ENCODE measurements around the gene COX7A2L.
"Not testable (repeated sequence)": the region's sequence is repeated elsewhere in the genome, so short reads cannot be mapped to it uniquely, and the experiment has no call there.

The COX7A2L gene, protein sequence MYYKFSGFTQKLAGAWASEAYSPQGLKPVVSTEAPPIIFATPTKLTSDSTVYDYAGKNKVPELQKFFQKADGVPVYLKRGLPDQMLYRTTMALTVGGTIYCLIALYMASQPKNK

DNA sequence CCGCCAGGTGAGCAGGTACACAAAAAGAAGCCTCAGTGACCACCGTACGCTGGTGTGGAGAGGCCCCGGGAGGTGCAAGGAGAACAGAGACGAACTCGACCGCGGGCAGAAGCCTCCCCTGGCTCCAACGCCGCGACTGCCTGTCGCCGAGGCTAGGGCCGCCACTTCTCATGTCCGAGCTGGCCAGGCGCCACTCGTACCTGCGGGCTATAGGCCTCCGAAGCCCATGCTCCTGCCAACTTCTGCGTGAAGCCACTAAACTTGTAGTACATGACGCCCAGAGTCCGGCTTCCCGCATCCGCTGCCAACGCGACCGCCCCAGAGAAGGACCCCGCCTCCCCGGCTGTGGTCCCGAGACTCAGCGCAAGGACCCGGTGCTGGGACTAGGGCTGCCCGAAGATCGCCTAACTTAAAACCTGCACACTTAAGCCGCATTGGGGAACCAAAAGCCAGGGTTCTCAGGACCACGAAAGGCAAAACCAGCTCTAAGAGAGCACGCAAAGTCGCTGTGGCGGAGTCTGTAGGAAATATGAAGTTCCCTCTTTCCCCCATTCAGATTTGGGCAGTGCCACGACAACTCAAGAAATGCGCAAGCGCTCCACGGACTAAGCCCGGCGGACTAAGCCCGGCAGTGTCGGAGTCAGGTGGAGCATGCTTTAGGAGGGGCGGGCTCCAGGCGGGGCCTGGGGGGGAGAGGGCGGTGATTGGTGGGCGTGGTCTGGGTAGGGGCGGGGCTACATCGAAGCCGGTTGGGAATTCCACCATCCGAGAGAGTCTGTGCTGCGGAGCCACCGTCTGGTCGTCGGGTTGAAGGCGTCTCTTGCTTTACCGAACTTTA, at the start of gene COX7A2L:
COX7A2L (minus strand) TSS at position 328 of the 838 bp plus-strand sequence; CDS start at position 272, 56 bp downstream.
- Mint-ChIP-seq H3K4me3 (peak within 1 kb of the TSS; percentile 89), H3K27ac (peak within 1 kb of the TSS; percentile 95), H3K9me3 (no peaks in the 10 kb centered on the region), H3K4me1 (peaks cover 44% of the 10 kb centered on the region), H3K27me3 (peaks cover 8% of the 10 kb centered on the region), H3K36me3 (peaks cover 14% of the 10 kb centered on the region)
- ATAC-seq, result peak; percentile 98

DNA sequence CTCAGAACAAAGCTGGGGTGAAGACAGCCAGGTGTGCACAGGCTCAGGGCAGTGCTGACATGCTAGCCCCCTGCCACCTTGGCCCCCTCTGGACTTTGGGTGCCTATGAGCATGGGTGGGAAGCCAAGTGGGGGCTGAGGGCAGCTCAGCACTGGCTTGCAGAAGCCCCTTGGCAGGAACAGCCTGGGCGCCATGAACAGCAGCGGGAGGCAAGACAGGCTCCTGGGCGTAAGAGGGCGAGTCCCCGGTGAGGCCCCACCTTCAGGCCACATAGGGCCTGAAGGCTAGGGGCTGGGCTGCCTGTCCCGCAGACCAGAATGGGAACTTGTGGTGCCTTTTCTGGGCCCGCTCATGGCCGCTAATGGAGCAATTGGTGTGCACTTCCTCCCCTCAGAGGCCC, 47.0 kb upstream of the COX7A2L start:
- peaks cover 8% of the 10 kb centered on the region for H3K27me3 Mint-ChIP-seq
- H3K36me3 Mint-ChIP-seq, result no peaks in the 10 kb centered on the region
- no peak overlapping the region for H3K27ac Mint-ChIP-seq
- H3K9me3 Mint-ChIP-seq, result no peaks in the 10 kb centered on the region
- no peaks in the 10 kb centered on the region for H3K4me1 Mint-ChIP-seq
- ATAC-seq, result no peak
- H3K4me3 Mint-ChIP-seq, result no peak overlapping the region

DNA sequence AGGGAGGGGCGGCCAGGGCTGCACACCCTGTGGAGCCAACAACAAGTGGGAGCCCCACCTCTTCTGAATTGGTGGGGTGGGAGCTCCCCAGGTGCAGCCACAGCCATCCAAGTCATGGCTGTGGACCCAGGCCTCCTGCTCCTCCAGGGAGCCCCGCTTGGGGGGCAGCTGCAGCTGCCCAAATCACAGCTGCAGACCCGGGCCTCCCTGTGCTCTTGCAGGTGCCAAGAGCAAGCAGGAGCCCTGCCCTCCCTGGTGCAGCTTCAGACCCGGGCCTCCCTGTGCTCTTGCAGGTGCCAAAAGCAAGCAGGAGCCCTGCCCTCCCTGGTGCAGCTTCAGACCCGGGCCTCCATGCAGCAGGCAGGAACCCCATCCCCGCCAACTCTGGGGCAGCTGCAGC, 46.5 kb upstream of the COX7A2L start:
- Mint-ChIP-seq H3K4me3 (no peak overlapping the region), H3K27me3 (peaks cover 8% of the 10 kb centered on the region), H3K9me3 (no peaks in the 10 kb centered on the region), H3K4me1 (no peaks in the 10 kb centered on the region), H3K36me3 (no peaks in the 10 kb centered on the region), H3K27ac (no peak overlapping the region)
- no peak for ATAC-seq

DNA sequence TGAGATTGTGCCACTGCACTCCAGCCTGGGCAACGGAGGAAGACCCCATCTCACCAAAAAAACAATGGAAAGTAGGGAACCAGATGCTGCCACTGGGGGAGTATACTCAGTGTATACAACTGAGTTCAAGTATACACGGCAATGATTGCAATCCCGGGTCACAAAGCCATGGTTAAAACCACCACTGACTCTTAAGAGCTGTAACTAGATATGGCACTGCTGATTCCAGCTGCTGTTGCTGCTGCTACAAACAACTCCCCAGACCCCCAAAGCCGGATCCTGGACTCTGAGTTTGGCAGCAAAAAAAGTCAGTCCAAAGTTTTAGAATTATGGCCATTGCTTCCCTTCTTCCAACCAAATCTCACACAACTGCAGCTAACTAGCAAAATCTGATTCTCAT, 43.7 kb upstream of the COX7A2L start:
- no peak overlapping the region for H3K27ac Mint-ChIP-seq
- H3K4me3 Mint-ChIP-seq, result no peak overlapping the region
- no peaks in the 10 kb centered on the region for H3K36me3 Mint-ChIP-seq
- peaks cover 8% of the 10 kb centered on the region for H3K27me3 Mint-ChIP-seq
- H3K9me3 Mint-ChIP-seq, result no peaks in the 10 kb centered on the region
- no peaks in the 10 kb centered on the region for H3K4me1 Mint-ChIP-seq
- ATAC-seq, result no peak

DNA sequence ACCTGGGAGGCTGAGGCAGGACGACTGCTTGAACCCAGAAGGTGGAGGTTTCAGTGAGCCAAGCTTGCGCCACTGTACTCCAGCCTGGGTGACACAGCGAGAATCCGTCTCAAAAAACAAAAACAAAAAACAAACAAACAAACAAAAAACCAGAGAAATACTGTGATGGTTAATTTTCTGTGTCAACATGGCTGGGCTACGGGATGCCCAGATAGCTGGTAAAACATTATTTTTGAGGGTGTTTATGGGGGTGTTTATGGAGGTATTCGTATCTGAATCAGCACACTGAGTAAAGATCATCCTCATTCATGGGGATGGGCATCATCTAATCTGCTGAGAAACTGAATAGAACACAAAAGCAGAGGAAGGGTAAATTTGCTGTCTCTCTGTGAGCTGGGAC, 40.8 kb upstream of the COX7A2L start:
- no peaks in the 10 kb centered on the region for H3K9me3 Mint-ChIP-seq

DNA sequence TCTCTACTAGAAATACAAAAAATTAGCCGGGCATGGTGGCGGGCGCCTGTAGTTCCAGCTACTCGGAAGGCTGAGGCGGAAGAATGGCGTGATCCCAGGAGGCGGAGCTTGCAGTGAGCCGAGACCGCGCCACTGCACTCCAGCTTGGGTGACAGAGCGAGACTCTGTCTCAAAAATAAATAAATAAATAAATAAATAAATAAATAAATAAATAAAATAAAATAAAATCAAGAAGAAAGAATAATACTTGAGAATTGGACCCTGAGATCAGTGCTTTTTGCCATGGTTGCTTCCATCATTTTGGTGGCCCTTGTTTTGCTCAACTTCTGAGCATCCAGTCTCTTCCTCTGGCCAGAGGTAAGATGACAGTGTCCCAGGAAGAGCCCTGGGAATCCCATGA, 37.0 kb upstream of the COX7A2L start:
- not testable (repeated sequence) for H3K36me3 Mint-ChIP-seq, H3K9me3 Mint-ChIP-seq, H3K4me1 Mint-ChIP-seq, H3K4me3 Mint-ChIP-seq, ATAC-seq, H3K27ac Mint-ChIP-seq, H3K27me3 Mint-ChIP-seq

More for the DNA sequence above, 40.8 kb upstream of the COX7A2L start:
- H3K36me3 Mint-ChIP-seq, result no peaks in the 10 kb centered on the region
- no peaks in the 10 kb centered on the region for H3K27me3 Mint-ChIP-seq
- H3K27ac Mint-ChIP-seq, result no peak overlapping the region
- H3K4me3 Mint-ChIP-seq, result no peak overlapping the region
- no peak for ATAC-seq
- H3K4me1 Mint-ChIP-seq, result no peaks in the 10 kb centered on the region

DNA sequence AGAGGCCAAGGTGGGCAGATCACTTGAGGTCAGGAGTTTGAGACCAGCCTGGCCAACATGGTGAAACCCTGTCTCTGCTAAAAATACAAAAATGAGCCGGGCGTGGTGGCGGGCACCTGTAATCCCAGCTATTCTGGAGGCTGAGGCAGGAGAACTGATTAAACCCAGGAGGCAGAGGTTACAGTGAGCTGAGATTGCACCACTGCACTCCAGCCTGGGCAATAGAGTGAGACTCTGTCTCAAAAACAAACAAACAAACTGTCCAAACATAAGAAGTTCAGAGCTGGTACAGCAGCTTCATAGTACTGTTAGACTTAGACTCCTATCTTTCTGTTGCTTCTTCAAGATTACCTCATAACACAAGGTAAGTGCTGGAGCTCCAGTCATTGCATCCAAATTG, 32.3 kb upstream of the COX7A2L start:
- H3K4me3 Mint-ChIP-seq, H3K36me3 Mint-ChIP-seq, H3K9me3 Mint-ChIP-seq, ATAC-seq, H3K4me1 Mint-ChIP-seq, H3K27me3 Mint-ChIP-seq, H3K27ac Mint-ChIP-seq: not testable (repeated sequence)

DNA sequence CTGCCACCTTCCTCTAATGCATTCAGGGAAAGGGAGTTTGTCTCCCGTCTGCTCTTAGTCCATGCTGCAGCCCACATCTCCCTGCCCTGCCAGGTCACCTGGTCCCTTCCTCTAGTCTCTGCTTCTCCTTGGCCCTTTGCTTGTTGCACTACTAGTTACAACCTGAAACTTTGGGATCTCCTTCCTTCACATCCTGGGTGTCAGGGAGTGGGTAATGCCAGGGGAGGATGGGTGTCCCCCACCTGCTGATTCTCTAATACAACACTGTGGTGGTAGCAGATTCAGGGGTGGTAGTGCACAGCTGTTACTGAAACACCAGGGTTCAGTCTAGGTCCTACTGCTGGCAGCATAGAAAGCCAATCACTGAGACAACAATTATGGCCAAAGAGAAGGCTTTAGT, 31.2 kb upstream of the COX7A2L start:
- Mint-ChIP-seq H3K27ac (no peak overlapping the region), H3K4me1 (no peaks in the 10 kb centered on the region), H3K36me3 (no peaks in the 10 kb centered on the region), H3K9me3 (no peaks in the 10 kb centered on the region), H3K27me3 (peaks cover 10% of the 10 kb centered on the region), H3K4me3 (no peak overlapping the region)
- no peak for ATAC-seq

DNA sequence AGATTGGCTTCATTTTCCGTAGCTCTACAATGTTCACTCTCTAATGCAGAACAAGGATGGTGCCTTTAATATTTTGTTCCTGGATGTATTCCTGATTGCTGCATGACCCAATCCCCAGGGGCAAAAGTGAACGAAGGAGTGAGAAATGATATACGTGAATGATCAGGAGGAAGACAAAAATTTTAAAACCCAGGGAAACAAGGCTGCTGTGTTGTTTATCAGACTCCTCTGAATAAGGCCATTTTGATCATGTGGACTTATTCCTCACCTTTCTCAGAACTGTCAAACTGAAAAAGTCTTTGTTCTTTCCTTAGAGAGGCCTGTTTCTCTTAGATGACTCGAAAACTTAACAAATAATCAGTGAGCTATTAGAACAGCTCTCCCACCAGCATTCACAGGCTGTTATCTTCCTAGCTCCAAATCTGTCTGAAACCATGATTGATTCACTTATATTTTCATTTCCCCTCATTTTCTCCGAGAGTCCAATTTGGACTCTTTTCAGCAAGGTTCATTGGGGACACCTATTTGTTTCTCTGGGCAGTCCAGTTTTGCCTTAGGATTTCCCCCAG, 29.5 kb upstream of the COX7A2L start:
- H3K27me3 Mint-ChIP-seq, result peaks cover 10% of the 10 kb centered on the region
- H3K36me3 Mint-ChIP-seq, result no peaks in the 10 kb centered on the region
- H3K4me1 Mint-ChIP-seq, result no peaks in the 10 kb centered on the region
- no peaks in the 10 kb centered on the region for H3K9me3 Mint-ChIP-seq
- no peak for ATAC-seq
- no peak overlapping the region for H3K27ac Mint-ChIP-seq
- H3K4me3 Mint-ChIP-seq, result no peak overlapping the region

DNA sequence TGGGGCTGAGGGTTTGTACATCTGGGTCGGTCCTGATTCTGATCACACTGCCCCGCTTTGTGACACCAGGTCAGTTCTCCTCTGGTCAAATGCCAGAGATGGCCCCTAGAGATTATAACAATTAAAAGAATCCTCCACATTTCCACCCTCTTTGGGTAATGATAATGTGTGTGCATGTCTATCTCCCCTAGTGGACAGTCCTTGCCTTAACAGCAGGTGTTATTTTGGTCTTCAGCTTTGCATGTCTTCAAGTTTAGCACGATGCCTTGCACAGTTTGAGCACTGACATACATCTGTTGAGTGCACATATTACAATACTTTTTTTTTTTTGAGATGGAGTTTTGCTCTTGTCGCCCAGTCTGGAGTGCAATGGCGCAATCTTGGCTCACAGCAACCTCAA, 25.7 kb upstream of the COX7A2L start:
- Mint-ChIP-seq H3K27ac (no peak overlapping the region), H3K4me3 (no peak overlapping the region), H3K4me1 (no peaks in the 10 kb centered on the region), H3K9me3 (no peaks in the 10 kb centered on the region), H3K36me3 (no peaks in the 10 kb centered on the region), H3K27me3 (peaks cover 8% of the 10 kb centered on the region)
- peak; percentile 7 for ATAC-seq

DNA sequence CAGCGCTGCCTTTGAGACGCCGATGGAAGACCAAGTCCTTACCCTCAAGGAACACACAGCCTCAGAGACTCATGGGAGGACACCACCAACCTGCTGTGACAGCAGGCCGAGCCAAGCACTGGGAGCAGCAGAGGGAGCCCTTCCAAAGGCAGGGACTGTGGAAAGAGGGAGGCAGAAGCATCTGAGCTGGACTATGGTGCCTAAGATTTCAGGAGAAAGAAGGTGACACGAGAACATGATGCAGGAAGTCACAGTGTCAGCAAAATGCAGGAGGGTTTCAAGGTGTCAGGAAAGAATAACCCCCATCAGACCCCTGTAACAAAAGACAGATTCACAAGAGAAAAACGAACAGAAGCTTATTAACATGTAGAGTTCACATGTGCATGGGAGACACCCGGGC, 24.2 kb upstream of the COX7A2L start:
- H3K36me3 Mint-ChIP-seq, result no peaks in the 10 kb centered on the region
- peaks cover 22% of the 10 kb centered on the region for H3K27me3 Mint-ChIP-seq
- no peaks in the 10 kb centered on the region for H3K9me3 Mint-ChIP-seq
- ATAC-seq, result no peak
- H3K27ac Mint-ChIP-seq, result no peak overlapping the region
- H3K4me1 Mint-ChIP-seq, result no peaks in the 10 kb centered on the region
- no peak overlapping the region for H3K4me3 Mint-ChIP-seq

DNA sequence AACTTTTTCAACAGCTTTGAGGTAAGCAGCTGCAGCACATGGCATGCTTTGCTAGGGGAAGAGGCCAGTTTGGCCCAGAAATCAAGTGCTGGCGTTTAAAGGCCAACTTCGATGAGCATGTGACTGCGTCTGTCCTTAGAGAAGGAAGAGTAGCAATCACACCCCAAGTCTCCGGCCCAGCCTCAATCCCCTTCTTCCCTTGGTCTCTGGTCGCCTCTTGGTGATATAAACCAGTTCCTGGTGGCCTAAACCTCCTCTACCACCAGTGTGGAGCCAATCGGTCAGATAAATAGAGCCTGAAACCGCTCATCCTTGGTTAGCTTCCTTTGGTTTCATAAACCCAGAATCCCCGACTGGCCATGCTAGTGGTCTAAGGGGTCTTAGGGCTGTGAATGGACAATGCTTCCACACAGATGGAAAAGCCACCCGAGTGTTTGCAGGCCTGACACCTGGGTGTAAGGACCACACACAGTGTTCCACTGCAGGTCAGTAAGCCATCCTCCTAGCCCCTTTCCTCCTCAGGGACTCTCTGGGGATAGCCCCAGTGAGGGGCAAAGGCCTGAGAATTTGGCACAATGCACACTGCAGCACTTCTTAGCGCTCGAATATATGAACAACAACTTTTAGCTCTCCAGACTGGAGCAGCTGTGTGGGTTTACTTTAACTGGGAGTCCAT, 23.0 kb upstream of the COX7A2L start:
- no peak for ATAC-seq
- Mint-ChIP-seq H3K27ac (no peak overlapping the region), H3K4me3 (no peak overlapping the region), H3K9me3 (no peaks in the 10 kb centered on the region), H3K36me3 (no peaks in the 10 kb centered on the region), H3K4me1 (no peaks in the 10 kb centered on the region), H3K27me3 (peaks cover 22% of the 10 kb centered on the region)

DNA sequence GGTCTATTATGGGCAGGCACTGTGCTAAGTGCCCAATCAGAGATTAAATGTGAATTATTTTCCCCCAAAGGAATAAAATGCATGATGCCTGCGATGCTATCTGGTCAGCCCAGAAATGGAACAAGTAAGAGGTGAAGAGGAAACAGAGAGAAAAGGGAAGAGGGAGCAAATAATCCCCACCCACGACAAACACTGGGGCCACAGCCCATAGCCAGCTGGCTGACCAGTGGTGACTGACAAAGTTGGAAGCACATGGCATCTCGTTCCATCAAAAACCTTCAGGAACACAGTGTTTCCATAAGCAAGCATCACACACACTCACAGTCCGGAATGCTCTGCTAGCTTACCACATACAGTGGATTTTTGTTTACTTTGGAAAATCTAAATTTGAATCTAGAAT, 21.1 kb upstream of the COX7A2L start:
- Mint-ChIP-seq H3K27ac (no peak overlapping the region), H3K4me1 (no peaks in the 10 kb centered on the region), H3K27me3 (peaks cover 22% of the 10 kb centered on the region), H3K9me3 (no peaks in the 10 kb centered on the region), H3K4me3 (no peak overlapping the region), H3K36me3 (no peaks in the 10 kb centered on the region)
- no peak for ATAC-seq

DNA sequence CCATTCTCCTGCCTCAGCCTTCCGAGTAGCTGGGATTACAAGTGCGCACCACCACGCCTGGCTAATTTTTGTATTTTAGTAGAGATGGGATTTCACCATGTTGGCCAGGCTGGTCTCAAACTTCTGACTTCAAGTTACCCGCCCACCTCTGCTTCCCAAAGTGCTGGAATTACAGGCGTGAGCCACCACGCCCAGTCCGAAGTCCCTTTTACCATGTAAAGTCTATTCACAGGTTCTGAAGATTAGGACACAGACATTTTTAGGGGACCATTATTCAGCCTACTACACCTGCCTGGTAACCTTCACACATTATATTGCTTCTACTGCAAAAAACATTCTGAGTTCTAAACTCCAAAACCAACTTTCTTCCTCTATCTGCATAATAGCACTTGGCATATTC, 19.0 kb upstream of the COX7A2L start:
- H3K4me3 Mint-ChIP-seq, ATAC-seq: not testable (repeated sequence)
- peaks cover 35% of the 10 kb centered on the region for H3K27me3 Mint-ChIP-seq

DNA sequence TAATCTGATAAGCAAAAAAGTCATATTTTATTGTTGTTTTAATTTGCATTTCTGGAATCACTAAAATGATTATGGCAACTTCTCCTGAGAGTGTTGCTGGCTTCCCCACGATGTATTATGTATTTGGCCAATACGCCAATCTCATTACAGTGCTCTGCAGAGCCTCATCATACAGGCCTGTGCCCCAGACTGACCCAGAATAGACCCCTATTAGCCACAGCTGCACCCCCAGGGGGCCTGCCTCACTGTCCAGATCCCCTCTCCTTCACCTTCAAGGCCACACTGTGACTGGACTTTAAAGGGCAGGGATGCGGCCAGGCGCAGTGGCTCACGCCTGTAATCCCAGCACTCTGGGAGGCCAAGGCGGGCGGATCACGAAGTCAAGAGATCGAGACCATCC, 17.4 kb upstream of the COX7A2L start:
- Mint-ChIP-seq H3K4me3 (no peak overlapping the region), H3K9me3 (no peaks in the 10 kb centered on the region), H3K36me3 (no peaks in the 10 kb centered on the region), H3K4me1 (no peaks in the 10 kb centered on the region), H3K27me3 (peaks cover 31% of the 10 kb centered on the region), H3K27ac (no peak overlapping the region)
- ATAC-seq, result no peak

More for the DNA sequence above, 19.0 kb upstream of the COX7A2L start:
- not testable (repeated sequence) for H3K4me1 Mint-ChIP-seq, H3K27ac Mint-ChIP-seq, H3K9me3 Mint-ChIP-seq, H3K36me3 Mint-ChIP-seq
